D721Med (cell line): ENCODE measurements around the gene ACSL6.

Source experiments
- DNase-seq: peaks from one replicate; pipeline ENCODE4 v3.0.0; 2011; ENCODE audit warnings: low spot score; ENCODE audit not compliant: insufficient read length
- FAIRE-seq: peaks from 2 replicates; lab custom pipeline; 2011; peaks lifted over from hg19 to GRCh38; lab: Jason Lieb, UNC
- CTCF ChIP-seq: IDR thresholded peaks from 2 replicates; pipeline ENCODE4 v1.5.1; 2012; ENCODE audit warnings: mild to moderate bottlenecking, control low read depth; ENCODE audit not compliant: insufficient read depth; ENCODE audit errors: missing control alignments

ACSL6 gene

GRCh38 chr5:132052520-132052919, 41.1 kb upstream of the ACSL6 start:
- no peak for TF ChIP-seq CTCF
- FAIRE-seq (no peak), DNase-seq (no peak)

GRCh38 chr5:132050661-132051552, 39.4 kb upstream of the ACSL6 start:
- FAIRE-seq (no peak), DNase-seq (no peak)
- no peak for TF ChIP-seq CTCF

GRCh38 chr5:132050136-132050535, 38.7 kb upstream of the ACSL6 start:
- no peak for DNase-seq
- TF ChIP-seq CTCF, result no peak
- FAIRE-seq, result no peak

GRCh38 chr5:132049559-132049958, 38.1 kb upstream of the ACSL6 start:
- no peak for TF ChIP-seq CTCF
- no peak for DNase-seq
- no peak for FAIRE-seq

GRCh38 chr5:132049093-132049492, 37.6 kb upstream of the ACSL6 start:
- DNase-seq (no peak), FAIRE-seq (no peak)
- no peak for TF ChIP-seq CTCF

- FAIRE-seq (no peak), DNase-seq (no peak)
- no peak for TF ChIP-seq CTCF
Observed at GRCh38 chr5:132046880-132047299, 35.4 kb upstream of the ACSL6 start.

- TF ChIP-seq CTCF, result no peak
- DNase-seq (no peak), FAIRE-seq (no peak)
Observed at GRCh38 chr5:132044207-132044606, 32.7 kb upstream of the ACSL6 start.
